ENCODE measurements around the gene LRRC8E. TPM values are rescaled to one million over a fixed set of nuclear protein-coding genes. Genes with fewer than 3 reads are reported as not detected.
A peak's percentile ranks its signal among the peaks of the same experiment; 100 is the strongest.

Gene LRRC8E
- total and polyA plus RNA-seq, 8 donors = 2.6 to 6.1 (median 4.7) TPM

GRCh38 chr19:7907122-7907521 lies 18.8 kb downstream of the LRRC8E start:
- peak in 2 of 6 donors; percentile 19 to 42 for DNase-seq
- H3K9me3 ChIP-seq = no peaks in the 10 kb centered on the region
- no peak overlapping the region for H3K4me3 ChIP-seq
- no peak overlapping the region for H3K27ac ChIP-seq
- no peak for FAIRE-seq
- no peak for ATAC-seq
- no peak for TF ChIP-seq CTCF (IDR thresholded peaks at IDR 0.05)
- H3K36me3 ChIP-seq = peaks cover 4 to 23% (median 16%) of the 10 kb centered on the region in 3 donors
- H3K27me3 ChIP-seq = no peaks in the 10 kb centered on the region
- intact Hi-C loops (cut with DNase I) = no loop called here
- WGBS, 2 donors = 89 to 95% methylated on average over 19 of the region's 19 CpGs
- peaks cover 3 to 14% (median 10%) of the 10 kb centered on the region in 3 donors for H3K4me1 ChIP-seq

GRCh38 chr19:7907544-7907943 lies 19.2 kb downstream of the LRRC8E start:
- no peak for ATAC-seq
- Histone ChIP-seq H3K4me1 (peaks cover 3 to 12% (median 10%) of the 10 kb centered on the region in 3 donors), H3K27ac (no peak overlapping the region), H3K4me3 (no peak overlapping the region), H3K9me3 (no peaks in the 10 kb centered on the region), H3K36me3 (peaks cover 4 to 27% (median 20%) of the 10 kb centered on the region in 3 donors), H3K27me3 (no peaks in the 10 kb centered on the region)
- no peak for FAIRE-seq
- DNase-seq = peak in 5 of 6 donors; percentile 5 to 51 (median 17)
- intact Hi-C loops (cut with DNase I) = no loop called here
- WGBS, 2 donors = 90 to 94% methylated on average over 11 of the region's 11 CpGs
- TF ChIP-seq CTCF (IDR thresholded peaks at IDR 0.05) = no peak

- no peak for FAIRE-seq
- WGBS, 2 donors = 83 to 87% methylated on average over 13 to 14 of the region's 14 CpGs
- intact Hi-C loops (cut with DNase I) = no loop called here
- Histone ChIP-seq H3K4me1 (peaks cover 3 to 10% (median 6%) of the 10 kb centered on the region in 3 donors), H3K27ac (no peak overlapping the region), H3K27me3 (no peaks in the 10 kb centered on the region), H3K36me3 (peaks cover 4 to 29% (median 22%) of the 10 kb centered on the region in 3 donors), H3K9me3 (no peaks in the 10 kb centered on the region), H3K4me3 (no peak overlapping the region)
- DNase-seq = peak in 2 of 6 donors; percentile 6 to 42
- no peak for TF ChIP-seq CTCF (IDR thresholded peaks at IDR 0.05)
- no peak for ATAC-seq
These were observed 19.9 kb downstream of the LRRC8E start for GRCh38 chr19:7908078-7908699.

GRCh38 chr19:7908742-7909461 lies 20.6 kb downstream of the LRRC8E start:
- Histone ChIP-seq H3K36me3 (peaks cover 4 to 29% (median 22%) of the 10 kb centered on the region in 3 donors), H3K27me3 (no peaks in the 10 kb centered on the region), H3K4me3 (no peak overlapping the region), H3K9me3 (no peaks in the 10 kb centered on the region), H3K27ac (no peak overlapping the region), H3K4me1 (peaks cover 3 to 10% (median 6%) of the 10 kb centered on the region in 3 donors)
- ATAC-seq = no peak
- intact Hi-C loops (cut with DNase I) = no loop called here
- DNase-seq = peak in 4 of 6 donors; percentile 6 to 83 (median 46)
- WGBS, 2 donors = 87 to 92% methylated on average over 18 to 19 of the region's 19 CpGs
- no peak for FAIRE-seq
- no peak for TF ChIP-seq CTCF (IDR thresholded peaks at IDR 0.05)

Measured in pancreas (tissue), 10 donors.